IMR-90 (cell line): ENCODE results near the gene ZDHHC7. TPM values are rescaled to one million over a fixed set of nuclear protein-coding genes. Genes with fewer than 3 reads are reported as not detected.

Source experiments
- ATAC-seq: fragments of 200-7000 bp; cut with Tn5 transposase; 2 replicates; pipeline ENCODE4 v1.9.1; 2020; ENCODE audit warnings: low read depth, mild to moderate bottlenecking, moderate library complexity
- BruUV-seq: library from RNA; stranded (reverse); fragments of 400-500 nt; replicated peaks from 2 replicates; lab custom pipeline; 2021; lab: Mats Ljungman, UMichigan
- CTCF ChIA-PET: fragments of 300-600 bp; formaldehyde crosslinking; extraction: SDS; loops from one replicate; lab custom pipeline; 2021; ENCODE audit warnings: antibody characterized with exemption; lab: Yijun Ruan, JAX
- POLR2A ChIA-PET: fragments of 300-600 bp; sonication (Branson Sonifier 250); formaldehyde crosslinking; loops from one replicate; lab custom pipeline; 2022; ENCODE audit warnings: antibody characterized with exemption; ENCODE audit not compliant: unreplicated experiment; lab: Charles Lee
- DNase-seq: peaks from one replicate; pipeline ENCODE4 v3.0.0; 2013
- H2AFZ ChIP-seq: replicated peaks from 2 replicates; pipeline ENCODE3; 2013; ENCODE audit warnings: low read length, mild to moderate bottlenecking; ENCODE audit not compliant: poor library complexity
- H2AK5ac ChIP-seq: 2 replicates; pipeline ENCODE4 v1.6.1; 2013; ENCODE audit warnings: low read depth, low read length, inconsistent platforms
- H2AK9ac ChIP-seq: replicated peaks from 2 replicates; pipeline ENCODE3; 2013; ENCODE audit warnings: mild to moderate bottlenecking, low read depth, low read length, moderate library complexity; ENCODE audit not compliant: poor library complexity
- H2BK120ac ChIP-seq: 2 replicates; pipeline ENCODE4 v1.6.1; 2013; ENCODE audit warnings: low read depth, low read length, inconsistent platforms
- H2BK15ac ChIP-seq: 3 replicates; pipeline ENCODE4 v1.6.1; 2013; ENCODE audit warnings: low read depth, low read length, inconsistent platforms
- H2BK20ac ChIP-seq: 2 replicates; pipeline ENCODE4 v1.6.1; 2013; ENCODE audit warnings: low read depth, mild to moderate bottlenecking, inconsistent platforms, low read length, moderate library complexity
- H2BK5ac ChIP-seq: 2 replicates; pipeline ENCODE4 v1.6.1; 2013; ENCODE audit warnings: mild to moderate bottlenecking, low read depth, low read length, inconsistent platforms; ENCODE audit not compliant: poor library complexity, severe bottlenecking
- H3K14ac ChIP-seq: replicated peaks from 2 replicates; pipeline ENCODE4 v1.6.1; 2013; ENCODE audit warnings: low read depth, low read length, inconsistent platforms
- H3K18ac ChIP-seq: 2 replicates; pipeline ENCODE4 v1.6.1; 2013; ENCODE audit warnings: low read depth, low read length, control low read depth
- H3K23ac ChIP-seq: 2 replicates; pipeline ENCODE4 v1.6.1; 2013; ENCODE audit warnings: low read depth, low read length, inconsistent platforms
- H3K27ac ChIP-seq: 2 replicates; pipeline ENCODE4 v1.5.1; 2013; ENCODE audit warnings: mild to moderate bottlenecking, control low read depth, low read length; ENCODE audit not compliant: insufficient read depth
- H3K27me3 ChIP-seq: 2 replicates; pipeline ENCODE4 v1.6.1; 2013; ENCODE audit warnings: low read length; ENCODE audit not compliant: control insufficient read depth, insufficient read depth
- H3K36me3 ChIP-seq: 2 replicates; pipeline ENCODE4 v1.6.1; 2013; ENCODE audit warnings: low read length, mixed read lengths; ENCODE audit not compliant: control insufficient read depth, insufficient read depth
- H3K4ac ChIP-seq: 2 replicates; pipeline ENCODE4 v1.6.1; 2013; ENCODE audit warnings: low read depth, low read length, inconsistent platforms
- H3K4me1 ChIP-seq: 2 replicates; pipeline ENCODE4 v1.6.1; 2013; ENCODE audit warnings: low read length, mixed read lengths; ENCODE audit not compliant: control insufficient read depth, insufficient read depth
- H3K4me2 ChIP-seq: 2 replicates; pipeline ENCODE4 v1.6.1; 2013; ENCODE audit warnings: low read depth, mild to moderate bottlenecking, control low read depth, low read length, moderate library complexity
- H3K4me3 ChIP-seq: 2 replicates; pipeline ENCODE4 v1.5.1; 2013; ENCODE audit warnings: low read depth, mild to moderate bottlenecking, control low read depth, low read length, moderate library complexity; ENCODE audit not compliant: insufficient read depth
- H3K56ac ChIP-seq: 2 replicates; pipeline ENCODE4 v1.6.1; 2013; ENCODE audit warnings: low read length, inconsistent platforms; ENCODE audit not compliant: insufficient read depth; ENCODE audit errors: extremely low read depth
- H3K79me1 ChIP-seq, 2 experiments: 2 replicates each; pipeline ENCODE4 v1.6.1; 2013; ENCODE audit warnings: low read length in 2 of 2, inconsistent platforms in 1 of 2, low read depth in 1 of 2
- H3K9ac ChIP-seq: 2 replicates; pipeline ENCODE4 v1.6.1; 2013; ENCODE audit warnings: low read depth, low read length, control low read depth
- H3K9me1 ChIP-seq: 2 replicates; pipeline ENCODE4 v1.6.1; 2013; ENCODE audit warnings: low read length, inconsistent platforms; ENCODE audit not compliant: insufficient read depth
- H3K9me3 ChIP-seq: 2 replicates; pipeline ENCODE4 v1.6.1; 2013; ENCODE audit warnings: low read length; ENCODE audit not compliant: control insufficient read depth, insufficient read depth
- H4K20me1 ChIP-seq: 2 replicates; pipeline ENCODE4 v1.6.1; 2013; ENCODE audit warnings: low read length, inconsistent platforms; ENCODE audit not compliant: insufficient read depth
- H4K5ac ChIP-seq: 2 replicates; pipeline ENCODE4 v1.6.1; 2013; ENCODE audit warnings: mild to moderate bottlenecking, low read depth, low read length, control low read depth
- H4K8ac ChIP-seq, 2 experiments: 2 replicates each; pipeline ENCODE4 v1.6.1; 2013; ENCODE audit warnings: low read depth in 2 of 2, low read length in 2 of 2, control low read depth in 1 of 2, inconsistent platforms in 1 of 2
- H4K91ac ChIP-seq: 2 replicates; pipeline ENCODE4 v1.6.1; 2013; ENCODE audit warnings: low read depth, low read length, inconsistent platforms; ENCODE audit not compliant: insufficient read depth
- BHLHE40 ChIP-seq: fragments of 150-350 bp; IDR thresholded peaks from 2 replicates; pipeline ENCODE4 v1.6.1; 2016; ENCODE audit warnings: mild to moderate bottlenecking, low read depth, low read length
- CEBPB ChIP-seq: IDR thresholded peaks from 2 replicates; pipeline ENCODE4 v1.6.1; 2012; ENCODE audit warnings: low read depth, low read length, improper control_type of control experiment
- CHD1 ChIP-seq: IDR thresholded peaks from 2 replicates; pipeline ENCODE4 v1.6.1; 2012; ENCODE audit warnings: low read depth, low read length, improper control_type of control experiment
- ELK1 ChIP-seq: fragments of 150-350 bp; IDR thresholded peaks from 2 replicates; pipeline ENCODE4 v1.6.1; 2016; ENCODE audit warnings: low read depth, mild to moderate bottlenecking, low read length, moderate library complexity, borderline replicate concordance
- FOS ChIP-seq: fragments of 150-350 bp; IDR thresholded peaks from 2 replicates; pipeline ENCODE4 v1.6.1; 2016; ENCODE audit warnings: low read depth, low read length
- MAFK ChIP-seq: IDR thresholded peaks from 2 replicates; pipeline ENCODE4 v1.6.1; 2012; ENCODE audit warnings: low read depth, low read length, improper control_type of control experiment
- MAZ ChIP-seq: IDR thresholded peaks from 2 replicates; pipeline ENCODE4 v1.6.1; 2012; ENCODE audit warnings: low read depth, mild to moderate bottlenecking, low read length, improper control_type of control experiment, moderate library complexity, borderline replicate concordance
- MXI1 ChIP-seq: IDR thresholded peaks from 2 replicates; pipeline ENCODE4 v1.6.1; 2012; ENCODE audit warnings: low read depth, mild to moderate bottlenecking, low read length, moderate library complexity, borderline replicate concordance
- NFE2L2 ChIP-seq: fragments of 150-350 bp; IDR thresholded peaks from 2 replicates; pipeline ENCODE4 v1.6.1; 2016; ENCODE audit warnings: low read depth, mild to moderate bottlenecking, low read length
- RAD21 ChIP-seq: IDR thresholded peaks from 2 replicates; pipeline ENCODE4 v1.6.1; 2012; ENCODE audit warnings: low read length, improper control_type of control experiment
- SMC3 ChIP-seq: fragments of 150-350 bp; IDR thresholded peaks from 2 replicates; pipeline ENCODE4 v1.6.1; 2016; ENCODE audit warnings: low read depth, mild to moderate bottlenecking, antibody characterized with exemption, low read length, moderate library complexity
- USF2 ChIP-seq: fragments of 150-350 bp; IDR thresholded peaks from 2 replicates; pipeline ENCODE4 v1.6.1; 2017; ENCODE audit warnings: mild to moderate bottlenecking, antibody characterized with exemption, low read length, low read depth
- WGBS, 2 experiments: methylation state at CpG; one replicate each; pipeline versions ENCODE4 v1.1.5 to v1.1.7; 2013; ENCODE audit warnings: missing lambda C conversion rate in 2 of 2; ENCODE audit not compliant: insufficient read length in 1 of 2; ENCODE audit errors: extremely low coverage in 2 of 2; 5-methylcytosine and 5-hydroxymethylcytosine counted together
- dilution Hi-C: fragments of 300-500 bp; cut with HindIII; formaldehyde crosslinking; loops from one replicate; pipeline ENCODE4 v1.14.3; 2018; ENCODE audit warnings: low sequenced_read_pairs; ENCODE audit not compliant: unreplicated experiment
- in situ Hi-C: fragments of 300-500 bp; cut with MboI; formaldehyde crosslinking; loops from 3 replicates; pipeline ENCODE4 v1.14.3; 2019; ENCODE audit warnings: low sequenced_read_pairs, inconsistent platforms, mixed read lengths
- intact Hi-C: fragments of 100-400 bp; cut with micrococcal nuclease; formaldehyde crosslinking; loops from 2 replicates; pipeline ENCODE4 v1.10.0; 2022
- polyA plus RNA-seq, 3 experiments: library from polyadenylated mRNA; depleted of rRNA; stranded (reverse); fragments of >200 nt; gene quantifications; 2 replicates each; pipeline ENCODE4 v1.2.3, GENCODE V29; 2012; ENCODE audit warnings: low replicate concordance in 1 of 3
- total RNA-seq: library from RNA; depleted of rRNA; stranded (reverse); fragments of >200 nt; gene quantifications from 2 replicates; pipeline ENCODE4 v1.2.3, GENCODE V29; 2012

The ZDHHC7 gene
- total and polyA plus RNA-seq, 2 of the 4 experiments (the other 2 are of a cell fraction) = 80.1 to 97.1 TPM

GRCh38 chr16:84957192-84957591 is 54.1 kb downstream of the ZDHHC7 start:
- H3K4me1 ChIP-seq = peaks cover 4% of the 10 kb centered on the region; the same call in 1 of the 2 replicates
- H2BK5ac ChIP-seq = no peak overlapping the region
- no peak for ATAC-seq
- no peak overlapping the region for H3K4me2 ChIP-seq
- no peaks in the 10 kb centered on the region for H3K9me3 ChIP-seq
- no peak overlapping the region for H4K8ac ChIP-seq
- H4K5ac ChIP-seq = no peak overlapping the region
- H2BK20ac ChIP-seq = no peak overlapping the region
- no TSS peak for BruUV-seq
- H3K27me3 ChIP-seq = peaks cover 3% of the 10 kb centered on the region; the same call in 1 of the 2 replicates
- no peaks in the 10 kb centered on the region for H3K79me1 ChIP-seq
- H3K9me1 ChIP-seq = no peaks in the 10 kb centered on the region; the same call in 1 of the 2 replicates
- ChIA-PET POLR2A (no interaction called here), CTCF (no interaction called here)
- TF ChIP-seq NFE2L2 = no peak
- no peak for TF ChIP-seq CEBPB
- TF ChIP-seq SMC3 = no peak
- TF ChIP-seq CHD1 = no peak
- TF ChIP-seq MAZ = no peak
- TF ChIP-seq RAD21 = no peak
- no peak for TF ChIP-seq MXI1
- no peak for TF ChIP-seq MAFK
- no peak for TF ChIP-seq USF2
- TF ChIP-seq ELK1 = no peak
- no peak for TF ChIP-seq BHLHE40
- TF ChIP-seq FOS = no peak
- no peak for DNase-seq
- H3K27ac ChIP-seq = no peak overlapping the region
- H4K20me1 ChIP-seq = no peaks in the 10 kb centered on the region; the same call in 1 of the 2 replicates
- no peak overlapping the region for H3K18ac ChIP-seq
- dilution Hi-C loops = no loop called here
- no peak overlapping the region for H2BK120ac ChIP-seq
- no peaks in the 10 kb centered on the region for H3K36me3 ChIP-seq
- no peak overlapping the region for H3K9ac ChIP-seq
- WGBS, 2 experiments = no CpG with 5 or more reads among the region's 5 CpGs
- no peak overlapping the region for H2AK9ac ChIP-seq
- H3K4me3 ChIP-seq = no peak overlapping the region
- intact Hi-C loops = no loop called here
- H2AFZ ChIP-seq = no peak overlapping the region
- H3K4ac ChIP-seq = no peak overlapping the region
- in situ Hi-C loops = loop anchor here (25.0 kb wide), 1 partner anchor 320 kb away; the partner anchor contains the start of gene KLHL36
- H3K23ac ChIP-seq = no peak overlapping the region
- H2BK15ac ChIP-seq = no peak overlapping the region
- no peak overlapping the region for H2AK5ac ChIP-seq
- no peak overlapping the region for H3K56ac ChIP-seq
- no peak overlapping the region for H3K14ac ChIP-seq
- H4K91ac ChIP-seq = no peak overlapping the region
